Activated T-helper 1 cell treated with Interleukin-2 at 50 U/mL for 16 hours (primary cell): ENCODE measurements around the gene ARF6.
"Not testable (repeated sequence)": the region's sequence is repeated elsewhere in the genome, so short reads cannot be mapped to it uniquely, and the experiment has no call there.

ENCODE experiments used
- DNase-seq: peaks from one replicate; pipeline ENCODE4 v3.0.0-alpha.2; 2020; ENCODE audit warnings: low read depth

Gene ARF6

GRCh38 chr14:49876563-49877127 lies 16.2 kb upstream of the ARF6 start:
- no peak for DNase-seq

GRCh38 chr14:49879646-49880204 lies 13.2 kb upstream of the ARF6 start:
- DNase-seq = no peak

- no peak for DNase-seq
Observed at GRCh38 chr14:49880267-49881064, 12.4 kb upstream of the ARF6 start.

- no peak for DNase-seq
Observed at GRCh38 chr14:49881350-49882001, 11.4 kb upstream of the ARF6 start.

GRCh38 chr14:49882826-49883694 lies 9.8 kb upstream of the ARF6 start:
- DNase-seq = no peak

- no peak for DNase-seq
Observed at GRCh38 chr14:49886523-49886922, 6.4 kb upstream of the ARF6 start.

- DNase-seq = no peak
Observed at GRCh38 chr14:49888293-49888692, 4.6 kb upstream of the ARF6 start.

- no peak for DNase-seq
Observed at GRCh38 chr14:49892301-49892635, 614 bp upstream of the ARF6 start.

GRCh38 chr14:49893309-49894213 lies 679 bp downstream of the ARF6 start:
- DNase-seq = peak; percentile 62

GRCh38 chr14:49894214-49895107 lies 1.6 kb downstream of the ARF6 start:
- DNase-seq = not testable (repeated sequence)

GRCh38 chr14:49895480-49895879 lies 2.6 kb downstream of the ARF6 start:
- no peak for DNase-seq

- not testable (repeated sequence) for DNase-seq
Observed at GRCh38 chr14:49896272-49896671, 3.4 kb downstream of the ARF6 start.

GRCh38 chr14:49896966-49897365 lies 4.1 kb downstream of the ARF6 start:
- DNase-seq = no peak

GRCh38 chr14:49897414-49897813 lies 4.5 kb downstream of the ARF6 start:
- no peak for DNase-seq

GRCh38 chr14:49897965-49898364 lies 5.1 kb downstream of the ARF6 start:
- no peak for DNase-seq

- no peak for DNase-seq
Observed at GRCh38 chr14:49898485-49898884, 5.6 kb downstream of the ARF6 start.

GRCh38 chr14:49900973-49901372 lies 8.1 kb downstream of the ARF6 start:
- no peak for DNase-seq

GRCh38 chr14:49902679-49903246 lies 9.9 kb downstream of the ARF6 start:
- not testable (repeated sequence) for DNase-seq

GRCh38 chr14:49904270-49904669 lies 11.4 kb downstream of the ARF6 start:
- no peak for DNase-seq

- no peak for DNase-seq
Observed at GRCh38 chr14:49905989-49906388, 13.1 kb downstream of the ARF6 start.
